ENCODE data around the gene FHAD1.

The FHAD1 gene

DNA sequence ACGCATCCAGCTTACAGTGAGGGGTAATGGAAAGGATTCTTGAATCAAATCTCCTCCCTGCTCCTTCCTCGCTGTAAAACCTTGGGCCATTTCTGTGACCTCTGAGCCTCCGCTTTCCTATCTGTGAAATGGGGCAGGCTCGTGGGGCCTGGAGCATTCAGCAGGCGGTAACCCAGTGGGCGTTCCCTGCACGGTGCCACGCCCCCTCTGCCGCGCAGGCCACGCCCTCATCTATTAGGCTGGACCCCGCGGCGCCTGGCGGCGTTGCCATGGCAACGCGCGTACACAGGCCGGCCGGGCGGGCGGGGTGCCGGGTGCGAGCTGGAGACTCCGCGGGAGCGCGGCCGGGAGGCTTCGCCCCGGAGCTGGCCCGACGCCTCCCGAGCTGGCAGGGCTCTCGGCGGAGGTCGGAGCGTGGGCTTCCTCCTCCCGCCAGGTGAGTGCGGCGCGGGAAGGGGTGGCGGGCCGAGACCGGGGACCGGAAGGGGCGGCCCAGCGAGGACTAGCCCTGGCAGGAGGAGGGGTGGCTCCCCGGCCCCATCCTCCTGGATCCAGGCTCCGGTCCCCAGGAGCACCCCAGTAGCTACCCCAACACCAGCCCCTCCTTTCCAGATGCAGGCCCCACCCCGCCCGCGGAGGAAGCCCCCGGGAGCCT lies at the start of gene FHAD1:
Gene FHAD1 (plus strand): TSS at position 264 of the 655 bp plus-strand sequence. CDS start 4,562 bp downstream, outside the sequence.
- DNase-seq, result peak; percentile 5 to 57

DNA sequence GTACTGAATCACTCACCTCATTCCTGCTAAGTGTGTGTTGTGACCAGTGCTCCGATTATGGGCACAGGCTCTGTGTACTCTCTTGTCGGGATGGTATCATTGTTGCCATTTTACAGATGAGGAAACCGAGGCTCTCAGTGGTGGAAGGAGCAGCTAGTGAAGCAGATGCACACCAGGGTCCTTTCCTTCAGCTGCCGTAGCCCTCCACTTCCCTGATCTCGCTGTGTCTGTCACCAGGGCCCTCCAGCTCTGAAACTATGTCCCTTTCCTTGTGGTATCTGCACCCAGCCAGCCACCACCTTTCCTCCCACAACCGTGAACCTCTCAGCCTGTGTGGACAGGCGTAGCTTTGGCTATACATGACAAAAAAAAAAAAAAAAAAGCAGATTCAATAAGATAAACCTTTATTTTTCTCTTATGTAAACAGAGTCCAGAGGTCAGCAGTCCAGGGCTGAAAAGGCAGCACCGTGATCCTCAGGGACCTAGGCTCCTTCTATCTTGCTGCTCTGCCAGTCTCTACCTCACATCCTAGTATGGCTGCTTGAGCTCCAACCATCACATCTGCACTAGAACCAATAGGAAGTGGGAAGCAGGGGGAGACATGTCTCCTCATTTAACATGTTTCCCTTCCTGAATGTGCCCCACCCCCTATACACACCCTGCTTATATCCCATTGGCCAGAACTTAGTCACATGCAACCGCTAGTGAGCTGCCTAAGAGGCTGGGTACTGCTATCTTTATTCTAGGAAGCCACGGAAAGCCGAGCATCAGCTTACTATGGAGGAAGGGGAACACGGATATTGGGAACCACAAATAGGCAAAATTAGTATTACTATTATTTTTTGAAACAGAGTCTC lies 49.2 kb upstream of the FHAD1 start:
- DNase-seq, result no peak

DNA sequence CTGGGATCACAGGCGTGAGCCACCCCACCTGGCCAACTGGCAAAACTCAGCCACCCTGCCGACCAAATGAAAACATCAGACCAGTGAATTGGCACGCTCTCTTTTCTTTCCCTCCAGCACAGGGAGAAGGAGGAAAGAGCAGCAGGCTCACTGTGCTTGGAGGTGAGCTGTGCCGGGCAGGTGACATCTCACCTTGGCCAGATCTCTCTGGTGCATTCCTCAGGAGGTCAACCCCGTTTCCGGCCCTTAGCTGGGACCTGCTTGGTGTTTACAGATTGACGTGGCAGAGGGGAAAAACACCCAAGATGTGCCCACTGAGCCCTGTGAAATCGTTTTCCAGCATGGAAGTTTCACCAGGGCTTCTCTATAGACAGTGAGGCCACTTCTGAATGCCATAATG lies 48.3 kb upstream of the FHAD1 start:
- no peak for DNase-seq

DNA sequence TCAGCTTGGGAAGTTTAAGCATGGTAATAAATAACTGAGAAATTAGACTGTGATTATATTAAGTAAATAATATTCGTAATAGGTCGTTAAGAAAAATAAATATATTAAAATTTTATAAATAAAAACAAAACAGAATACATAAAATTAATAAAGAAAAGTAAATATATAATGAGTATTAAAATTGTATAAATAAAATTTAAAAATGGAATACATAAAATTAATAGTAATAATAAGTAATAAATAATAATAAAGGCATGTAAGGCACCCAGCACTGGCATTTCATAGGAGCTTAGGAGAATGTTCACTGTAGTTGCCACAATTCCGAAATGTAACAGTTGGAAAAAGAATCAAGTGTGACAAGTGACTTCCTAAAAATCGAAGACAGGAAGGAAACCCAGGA lies 45.8 kb upstream of the FHAD1 start:
- no peak for DNase-seq

DNA sequence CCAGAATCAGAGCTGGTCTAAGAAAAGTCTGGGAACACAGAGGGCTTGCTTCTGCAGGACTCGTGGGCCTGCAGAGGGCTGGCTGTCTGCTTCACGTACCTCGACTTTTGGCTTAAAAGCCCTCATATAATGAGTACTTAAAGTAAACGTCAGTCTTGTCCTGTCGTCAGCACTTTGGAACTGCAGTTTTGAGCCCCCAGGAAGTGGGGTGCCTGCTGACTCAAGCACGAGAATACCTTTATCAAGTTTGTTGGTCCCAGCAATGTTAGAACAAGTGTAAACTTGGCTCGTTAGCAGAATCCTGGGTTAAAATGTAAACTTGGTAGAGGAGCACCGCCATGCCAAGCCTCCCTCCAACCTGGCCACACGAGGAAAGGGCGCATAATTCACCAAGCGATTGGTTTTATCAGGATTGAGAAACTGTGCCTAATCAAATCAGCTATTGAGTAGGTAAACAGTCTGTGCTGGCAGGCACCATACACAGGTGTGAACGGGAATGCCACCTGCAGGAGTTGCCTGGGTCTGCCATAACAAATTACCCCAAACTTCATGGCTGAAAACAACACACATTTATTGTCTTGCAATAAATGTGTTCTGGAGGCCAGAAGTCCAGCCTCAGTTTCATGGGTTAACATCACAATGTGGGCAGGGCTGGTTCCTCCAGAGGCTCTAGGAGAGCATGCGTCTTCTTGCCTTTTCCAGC lies 45.0 kb upstream of the FHAD1 start:
- no peak for DNase-seq

DNA sequence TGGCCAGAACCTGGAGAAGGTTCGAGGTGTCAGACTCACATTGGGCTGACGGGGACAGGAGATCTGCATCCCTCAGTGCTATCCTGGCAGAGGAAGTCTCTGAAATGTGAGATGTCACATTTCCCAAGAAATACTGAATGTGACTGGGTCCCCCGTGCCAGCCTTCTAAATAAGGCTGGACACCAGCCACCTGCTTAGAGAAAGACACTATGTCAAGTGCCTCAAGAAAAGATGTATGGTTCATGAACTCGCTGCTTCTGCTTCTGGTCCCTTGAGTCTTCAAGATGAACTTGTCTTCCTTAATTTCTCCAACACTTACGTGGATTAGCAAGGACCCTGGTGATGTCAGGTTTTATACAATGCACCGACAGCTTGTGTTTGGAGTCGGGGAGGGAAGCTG lies 42.1 kb upstream of the FHAD1 start:
- no peak for DNase-seq

DNA sequence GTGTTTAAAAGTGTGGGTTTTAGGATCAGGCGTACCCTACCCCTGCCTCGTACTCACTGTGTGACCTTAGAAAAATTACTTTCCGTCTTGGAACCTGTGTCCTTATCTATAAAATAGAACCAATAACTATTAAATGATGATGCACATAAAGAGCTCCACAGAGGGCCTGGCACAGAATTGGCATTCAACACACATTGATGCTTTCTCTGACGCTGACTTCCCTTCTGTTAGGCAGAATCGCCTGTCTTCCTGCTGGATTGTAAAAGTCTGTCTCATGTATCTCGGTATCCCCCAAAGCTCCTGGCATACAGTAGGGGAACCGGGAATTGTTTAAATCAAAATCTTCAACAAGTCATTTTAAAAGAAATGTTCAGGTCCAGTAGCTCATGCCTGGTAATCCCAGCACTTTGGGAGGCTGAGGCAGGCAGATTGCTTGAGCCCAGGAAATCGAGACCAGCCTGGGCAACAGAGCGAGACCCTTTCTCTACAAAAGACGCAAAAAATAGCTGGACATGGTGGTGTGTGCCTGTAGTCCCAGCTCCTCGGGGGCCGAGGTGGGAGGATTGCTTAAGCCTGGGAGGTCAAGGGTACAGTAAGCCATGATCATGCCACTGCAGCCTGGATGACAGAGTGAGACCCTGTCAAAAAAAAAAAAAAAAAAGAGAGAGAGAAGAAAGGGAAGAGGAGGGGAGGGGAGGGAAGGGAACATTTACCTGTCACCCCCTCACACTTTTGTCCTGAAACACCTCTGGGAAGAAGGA lies 41.3 kb upstream of the FHAD1 start:
- DNase-seq, result no peak

DNA sequence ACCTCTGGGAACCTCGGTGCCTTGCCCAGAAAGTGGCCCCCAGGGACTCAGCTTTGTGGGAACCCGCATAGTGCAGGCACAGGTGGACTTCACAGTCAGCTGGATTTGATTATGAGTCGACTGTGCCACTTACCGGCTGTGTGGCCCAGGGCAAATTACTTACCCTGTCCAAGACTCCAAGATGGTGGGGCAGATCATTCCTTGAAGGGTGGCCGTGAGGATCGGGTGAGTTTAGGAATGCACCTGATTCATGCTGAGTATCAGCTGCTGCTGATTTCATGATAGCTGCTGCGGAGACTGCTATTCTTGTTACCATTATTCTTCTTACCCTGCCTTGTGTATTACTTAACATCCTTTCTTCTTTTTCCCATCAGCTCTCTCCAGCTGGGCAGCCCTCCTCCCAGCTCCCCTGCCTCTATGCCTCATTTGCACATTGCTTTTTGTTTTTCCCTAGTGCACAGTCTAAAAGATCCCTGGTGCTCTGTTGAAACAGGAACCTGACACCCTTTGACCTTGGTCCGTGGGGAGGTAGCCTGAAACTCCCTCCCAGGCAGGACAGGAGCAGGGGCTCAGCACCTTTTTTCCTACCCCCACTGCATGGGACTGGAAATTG lies 40.5 kb upstream of the FHAD1 start:
- DNase-seq, result no peak

DNA sequence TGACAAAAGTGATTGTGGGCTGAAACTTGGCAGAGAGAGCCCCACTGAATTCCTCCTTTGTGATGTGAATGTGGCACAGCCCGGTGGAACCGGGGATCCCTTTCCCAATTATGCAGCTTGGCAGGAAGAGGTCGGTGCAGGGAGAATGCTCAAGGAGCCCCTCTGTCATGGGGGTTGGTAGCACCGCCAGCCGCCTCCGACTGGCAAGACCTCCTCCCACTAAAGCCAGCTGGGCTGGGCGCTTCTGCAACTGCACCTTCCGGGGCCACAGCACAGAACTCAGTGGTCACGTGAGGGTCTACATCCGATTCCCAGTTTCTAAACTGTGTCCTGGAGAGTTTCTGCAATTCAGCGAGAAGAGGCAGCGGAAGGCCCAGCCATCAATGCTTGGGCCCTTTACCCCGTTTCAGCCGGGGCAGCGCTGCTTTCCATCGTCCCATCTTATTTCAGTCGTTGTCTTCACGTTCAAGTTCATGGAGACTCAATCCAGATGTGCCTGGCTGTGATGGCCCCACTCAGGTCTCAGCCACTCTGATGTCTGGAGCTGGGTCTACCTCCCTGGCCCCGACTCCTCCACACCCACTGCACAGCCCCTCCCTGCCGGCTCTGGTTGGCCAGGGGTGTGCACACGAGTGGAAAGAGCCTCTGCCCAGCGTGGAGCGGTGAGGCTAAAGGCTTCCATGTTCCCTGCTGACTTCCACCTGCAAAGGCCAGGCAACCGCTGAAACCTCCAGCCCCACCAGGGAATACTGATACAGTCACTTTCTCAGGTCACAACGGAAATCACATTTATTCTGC lies 39.8 kb upstream of the FHAD1 start:
- no peak for DNase-seq

DNA sequence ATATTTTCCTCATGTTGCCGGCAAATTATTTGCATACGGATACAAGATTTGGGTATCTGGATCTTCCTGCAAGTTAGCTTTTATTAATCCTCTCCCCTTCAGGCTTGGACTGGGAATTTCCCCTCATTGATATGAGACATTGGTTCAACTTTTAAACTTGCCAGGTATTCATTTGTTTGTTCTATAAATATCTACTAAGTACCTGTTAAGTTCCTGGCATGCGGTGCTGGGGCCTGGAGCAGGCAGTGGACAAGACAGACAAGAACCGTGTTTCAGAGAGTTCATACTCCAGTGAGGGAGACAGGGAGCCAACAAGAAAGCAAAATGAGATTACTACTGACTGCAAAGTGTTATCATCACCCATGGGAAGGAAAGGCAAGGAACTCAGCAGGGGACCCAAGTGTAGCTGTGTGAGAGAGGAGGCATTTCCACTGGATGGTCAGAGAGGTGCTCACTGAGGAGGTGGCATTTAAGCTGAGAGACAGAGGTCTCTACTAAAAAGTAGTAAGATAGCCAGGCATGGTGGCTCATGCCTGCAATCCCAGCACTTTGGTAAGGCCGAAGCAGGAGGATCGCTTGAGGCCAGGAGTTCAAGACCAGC lies 39.1 kb upstream of the FHAD1 start:
- DNase-seq, result no peak

DNA sequence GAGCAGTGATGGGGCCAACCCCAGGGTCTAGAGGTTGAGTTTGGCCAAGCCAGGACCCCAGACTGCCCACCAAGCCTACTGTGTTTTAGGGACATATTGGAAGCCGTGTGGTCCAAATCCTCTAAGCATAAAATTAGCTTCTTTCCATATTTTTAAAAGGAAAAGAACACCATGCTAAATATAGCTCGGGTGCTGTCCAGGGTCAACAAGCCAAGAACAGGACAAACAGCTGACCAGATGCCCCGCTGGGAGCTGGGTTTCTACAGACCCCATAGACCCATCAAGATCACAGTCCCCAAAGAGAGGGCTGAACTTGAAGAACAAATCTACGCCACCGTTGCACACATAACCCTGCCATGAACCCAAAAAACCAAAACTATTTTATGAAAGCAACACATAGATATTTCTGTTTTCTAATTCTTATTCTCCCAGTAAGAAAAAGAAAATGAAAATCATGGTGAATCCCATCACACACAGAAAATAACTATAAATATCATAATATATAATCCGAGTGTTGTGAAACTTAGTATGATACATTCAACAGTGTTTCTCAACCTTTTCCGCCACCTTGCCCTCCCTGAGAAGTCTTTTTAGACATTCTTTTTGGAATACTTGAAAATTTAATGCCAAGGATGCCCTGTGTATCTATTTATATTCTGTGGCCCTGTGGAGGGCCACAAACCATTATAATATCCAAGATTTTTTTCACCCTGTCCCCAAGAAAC lies 36.2 kb upstream of the FHAD1 start:
- no peak for DNase-seq

DNA sequence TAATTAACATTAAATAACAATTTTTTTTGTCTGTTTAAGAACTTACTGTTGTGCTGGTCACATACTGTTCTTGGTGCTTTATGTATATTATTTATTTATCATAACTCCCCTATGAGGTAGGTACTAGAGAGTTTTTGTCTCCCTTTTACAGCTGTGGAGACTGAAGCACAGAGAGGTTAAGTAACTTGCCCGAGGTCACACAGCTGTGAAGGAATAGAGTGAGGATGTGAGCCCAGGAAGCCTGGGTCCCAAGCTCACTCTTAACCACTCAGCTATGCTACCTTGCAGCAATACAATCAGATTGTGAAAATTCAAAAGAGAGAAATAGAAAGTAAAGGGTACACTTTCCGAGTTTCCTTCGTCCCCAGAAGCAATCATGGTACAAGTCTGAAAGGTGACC lies 35.6 kb upstream of the FHAD1 start:
- no peak for DNase-seq

DNA sequence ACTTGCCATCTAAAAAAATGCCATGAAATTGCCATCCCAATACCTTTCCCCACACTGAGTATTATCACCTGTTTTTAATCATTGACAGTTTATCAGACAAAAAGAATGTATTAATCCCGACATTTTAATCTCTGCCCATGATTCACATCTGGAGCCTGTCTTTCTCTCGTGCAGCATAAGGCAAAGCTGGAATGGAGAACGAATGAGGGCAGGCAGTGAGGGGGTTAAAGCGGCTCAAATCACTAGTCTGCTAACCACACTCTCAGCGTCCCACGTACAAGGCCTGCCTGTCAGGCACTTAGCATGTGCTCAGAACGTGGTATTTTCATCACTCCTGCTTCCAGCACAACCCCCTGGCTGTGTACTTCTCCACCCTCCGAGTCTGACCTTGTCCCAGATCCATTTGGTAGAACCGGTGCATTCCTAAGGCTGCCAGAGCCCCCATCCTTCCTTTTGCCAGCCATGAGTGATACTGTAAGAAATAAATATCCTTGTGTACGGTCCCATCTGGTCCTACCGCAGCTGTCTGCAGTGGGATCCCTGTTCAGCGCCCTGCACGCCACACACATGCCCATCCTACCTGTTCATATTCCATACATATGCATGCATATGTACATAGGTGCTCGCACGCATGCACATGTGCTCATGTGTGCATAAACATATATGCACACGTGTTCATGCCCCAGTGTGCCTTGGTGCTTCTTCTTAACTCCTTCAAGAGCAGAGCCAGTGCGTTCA lies 34.6 kb upstream of the FHAD1 start:
- DNase-seq, result no peak

DNA sequence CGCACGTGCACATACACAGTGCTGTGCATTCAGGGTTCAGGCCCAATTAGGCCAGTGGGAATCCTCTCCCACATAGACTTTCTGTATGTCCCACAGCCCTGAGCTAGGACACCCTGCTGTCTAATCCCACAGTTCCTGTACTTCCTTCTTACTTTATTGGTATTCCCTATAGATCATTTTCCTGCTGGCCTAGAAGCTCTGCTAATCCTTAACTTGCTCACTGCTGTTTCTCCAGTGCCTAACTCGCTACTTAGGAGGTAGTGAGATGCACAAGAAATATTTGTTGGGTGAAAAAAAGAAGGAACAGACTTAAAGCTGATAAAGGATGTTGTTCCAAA lies 34.1 kb upstream of the FHAD1 start:
- no peak for DNase-seq

DNA sequence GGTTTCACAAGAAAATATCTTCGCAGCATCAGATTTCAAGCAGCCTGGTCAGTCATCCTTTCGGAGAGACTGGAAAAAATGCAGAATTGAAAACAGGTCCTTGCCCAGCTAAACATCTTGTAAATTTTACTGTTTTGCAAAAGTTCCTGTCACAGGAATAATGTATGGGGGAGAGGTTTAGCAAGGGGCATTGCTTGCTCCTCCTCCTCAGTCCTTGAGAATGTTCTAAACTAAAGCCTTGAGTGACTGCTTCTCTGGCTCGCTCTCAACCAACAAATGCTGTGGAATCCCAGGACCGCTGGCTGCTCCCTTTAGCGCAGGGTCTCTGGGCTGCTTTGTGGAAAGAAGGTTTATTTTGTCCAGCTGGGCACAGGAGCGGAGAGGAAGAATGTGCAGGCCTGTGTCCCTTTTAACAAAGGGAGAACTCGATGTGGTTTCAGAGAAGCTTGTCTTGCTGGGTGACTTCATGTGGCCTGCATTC lies 33.6 kb upstream of the FHAD1 start:
- DNase-seq, result no peak

DNA sequence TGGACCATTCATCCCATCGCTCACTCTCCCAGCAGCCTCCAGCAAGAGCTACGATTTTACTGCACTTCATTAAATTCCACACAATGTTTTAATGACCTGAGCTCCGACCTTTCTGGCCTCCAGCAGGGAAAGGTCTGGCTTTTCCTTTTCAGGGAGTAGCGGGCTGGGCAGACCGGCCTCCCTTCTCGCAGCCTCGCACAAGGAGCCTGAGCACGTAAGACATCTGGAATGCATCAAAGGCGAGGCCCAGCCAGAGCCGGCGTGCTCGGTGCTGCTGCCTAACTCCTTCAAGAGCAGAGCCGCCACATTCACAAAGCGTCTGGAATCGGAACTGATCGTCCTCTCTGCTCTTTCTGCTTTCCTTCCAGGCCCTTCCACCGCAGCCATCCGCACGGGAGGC lies 32.5 kb upstream of the FHAD1 start:
- DNase-seq, result no peak

DNA sequence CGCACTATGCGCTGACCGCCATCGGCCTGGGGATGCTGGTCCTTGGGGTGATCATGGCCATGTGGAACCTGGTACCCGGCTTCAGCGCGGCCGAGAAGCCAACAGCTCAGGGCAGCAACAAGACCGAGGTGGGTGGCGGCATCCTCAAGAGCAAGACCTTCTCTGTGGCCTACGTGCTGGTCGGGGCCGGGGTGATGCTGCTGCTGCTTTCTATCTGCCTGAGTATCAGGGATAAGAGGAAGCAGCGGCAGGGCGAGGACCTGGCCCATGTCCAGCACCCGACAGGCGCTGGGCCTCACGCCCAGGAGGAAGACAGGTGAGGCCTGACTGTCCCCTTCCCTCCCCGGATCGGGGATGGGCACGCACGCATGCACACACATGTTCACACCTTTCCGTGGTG lies 31.9 kb upstream of the FHAD1 start:
- DNase-seq, result no peak

DNA sequence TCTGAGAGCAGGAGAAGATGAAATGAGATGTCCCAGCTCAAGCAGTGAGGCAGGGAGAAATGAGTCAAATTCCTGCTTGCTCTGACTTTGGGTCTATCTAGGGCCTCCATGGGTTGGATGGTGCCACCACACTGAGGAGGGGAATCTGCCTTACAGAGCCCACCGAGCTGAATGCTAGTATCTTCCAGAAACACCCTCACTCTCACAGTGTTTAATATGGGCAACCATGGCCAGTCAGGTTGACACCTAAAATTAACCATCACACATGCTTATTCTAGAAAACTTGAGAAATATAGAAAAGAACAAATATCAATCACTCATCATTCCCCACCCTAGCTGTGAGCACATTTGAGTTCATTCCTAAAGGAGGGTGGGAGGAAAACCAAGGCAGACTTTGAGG lies 29.4 kb upstream of the FHAD1 start:
- DNase-seq, result no peak
